OCI-LY3 (cell line): Measurements from ENCODE around the gene PLEKHH2.

ENCODE experiments used
- CTCF ChIP-seq: fragments of 200-600, 300-600 bp; sonication (generic); IDR thresholded peaks from 2 replicates; pipeline ENCODE4 v1.5.1; 2014; ENCODE audit warnings: antibody characterized with exemption, low read length, low read depth
- EZH2phosphoT487 ChIP-seq: fragments of 200-600 bp; shearing (Covaris generic); IDR thresholded peaks from 2 replicates; pipeline ENCODE4 v1.6.1; 2018; ENCODE audit warnings: antibody characterized with exemption, mixed run types, low read depth

- TF ChIP-seq CTCF (no peak), EZH2phosphoT487 (no peak)
Observed at GRCh38 chr2:43814711-43815110, 177.7 kb downstream of the PLEKHH2 start.
